ENCODE data around the gene QRFP. TPM values are rescaled to one million over a fixed set of nuclear protein-coding genes. Genes with fewer than 3 reads are reported as not detected.

QRFP gene
- total RNA-seq, 1 experiment from 2014 or later = not detected

- DNase-seq (ENCODE audit: low read depth) = no peak
Measured at GRCh38 chr9:130890870-130891687, 5.5 kb downstream of the QRFP start.

DNA sequence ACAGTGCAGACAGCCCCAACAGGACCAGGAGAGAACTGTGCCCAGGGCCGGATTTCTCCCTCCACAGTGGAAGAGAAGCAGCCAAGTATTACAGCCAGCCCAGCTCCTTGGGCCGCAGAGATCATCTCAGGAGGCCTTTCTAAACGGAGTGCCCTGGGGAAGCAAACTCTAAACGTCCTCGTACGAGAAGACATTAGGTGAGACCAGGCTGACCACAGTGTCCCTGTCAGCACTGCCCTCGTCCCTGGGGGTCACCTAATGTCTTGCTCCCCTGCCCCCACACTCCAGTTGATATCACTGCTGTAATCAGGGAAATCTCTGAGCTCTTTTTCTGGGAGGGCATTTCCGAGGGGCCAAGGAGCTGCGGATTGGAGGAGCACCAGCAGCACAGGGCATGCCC lies 6.5 kb downstream of the QRFP start:
- no peak for DNase-seq (ENCODE audit: low read depth)

- no peak for DNase-seq (ENCODE audit: low read depth)
Measured at GRCh38 chr9:130888146-130888885, 8.3 kb downstream of the QRFP start.

DNA sequence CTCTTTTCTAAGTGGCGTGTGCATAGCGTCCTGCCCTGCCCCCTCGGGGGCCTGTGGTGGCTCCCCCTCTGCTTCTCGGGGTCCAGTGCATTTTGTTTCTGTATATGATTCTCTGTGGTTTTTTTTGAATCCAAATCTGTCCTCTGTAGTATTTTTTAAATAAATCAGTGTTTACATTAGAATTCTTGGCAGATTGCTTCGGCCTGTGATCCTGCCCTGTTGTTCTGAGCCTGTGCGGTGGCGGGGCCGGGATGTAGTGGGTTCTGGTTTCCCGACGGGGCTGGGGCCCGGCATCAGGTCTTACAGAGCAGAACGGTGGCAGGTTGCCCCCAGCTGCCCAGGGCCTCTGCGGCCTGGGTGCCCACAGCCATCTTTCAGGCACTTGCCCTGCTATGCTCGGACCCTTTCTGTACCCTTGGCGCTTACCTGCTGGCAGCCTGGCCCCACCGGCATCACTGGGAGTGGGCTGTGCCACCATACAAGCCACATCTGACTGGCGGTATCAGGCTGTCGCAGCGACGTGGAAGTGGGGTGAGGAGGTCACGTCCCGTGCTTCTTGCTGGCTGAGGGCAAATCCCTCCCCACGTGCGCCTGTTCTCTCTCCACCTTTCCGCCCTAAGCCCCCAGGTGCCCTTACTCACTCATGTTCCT lies 9.0 kb downstream of the QRFP start:
- no peak for DNase-seq (ENCODE audit: low read depth)

GRCh38 chr9:130886981-130887380 lies 9.6 kb downstream of the QRFP start:
- DNase-seq (ENCODE audit: low read depth) = no peak

DNA sequence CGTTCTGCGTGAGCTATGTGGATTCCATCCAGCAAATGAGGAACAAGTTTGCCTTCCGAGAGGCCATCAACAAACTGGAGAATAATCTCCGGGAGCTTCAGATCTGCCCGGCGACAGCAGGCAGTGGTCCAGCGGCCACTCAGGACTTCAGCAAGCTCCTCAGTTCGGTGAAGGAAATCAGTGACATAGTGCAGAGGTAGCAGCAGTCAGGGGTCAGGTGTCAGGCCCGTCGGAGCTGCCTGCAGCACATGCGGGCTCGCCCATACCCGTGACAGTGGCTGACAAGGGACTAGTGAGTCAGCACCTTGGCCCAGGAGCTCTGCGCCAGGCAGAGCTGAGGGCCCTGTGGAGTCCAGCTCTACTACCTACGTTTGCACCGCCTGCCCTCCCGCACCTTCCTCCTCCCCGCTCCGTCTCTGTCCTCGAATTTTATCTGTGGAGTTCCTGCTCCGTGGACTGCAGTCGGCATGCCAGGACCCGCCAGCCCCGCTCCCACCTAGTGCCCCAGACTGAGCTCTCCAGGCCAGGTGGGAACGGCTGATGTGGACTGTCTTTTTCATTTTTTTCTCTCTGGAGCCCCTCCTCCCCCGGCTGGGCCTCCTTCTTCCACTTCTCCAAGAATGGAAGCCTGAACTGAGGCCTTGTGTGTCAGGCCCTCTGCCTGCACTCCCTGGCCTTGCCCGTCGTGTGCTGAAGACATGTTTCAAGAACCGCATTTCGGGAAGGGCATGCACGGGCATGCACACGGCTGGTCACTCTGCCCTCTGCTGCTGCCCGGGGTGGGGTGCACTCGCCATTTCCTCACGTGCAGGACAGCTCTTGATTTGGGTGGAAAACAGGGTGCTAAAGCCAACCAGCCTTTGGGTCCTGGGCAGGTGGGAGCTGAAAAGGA lies 10.9 kb downstream of the QRFP start:
- DNase-seq (ENCODE audit: low read depth) = no peak

GRCh38 chr9:130884542-130885483 lies 11.8 kb downstream of the QRFP start:
- DNase-seq (ENCODE audit: low read depth) = no peak

DNA sequence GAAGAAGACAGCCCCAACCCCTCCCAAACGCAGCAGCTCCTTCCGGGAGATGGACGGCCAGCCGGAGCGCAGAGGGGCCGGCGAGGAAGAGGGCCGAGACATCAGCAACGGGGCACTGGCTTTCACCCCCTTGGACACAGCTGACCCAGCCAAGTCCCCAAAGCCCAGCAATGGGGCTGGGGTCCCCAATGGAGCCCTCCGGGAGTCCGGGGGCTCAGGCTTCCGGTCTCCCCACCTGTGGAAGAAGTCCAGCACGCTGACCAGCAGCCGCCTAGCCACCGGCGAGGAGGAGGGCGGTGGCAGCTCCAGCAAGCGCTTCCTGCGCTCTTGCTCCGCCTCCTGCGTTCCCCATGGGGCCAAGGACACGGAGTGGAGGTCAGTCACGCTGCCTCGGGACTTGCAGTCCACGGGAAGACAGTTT lies 12.5 kb downstream of the QRFP start:
- no peak for DNase-seq (ENCODE audit: low read depth)

GRCh38 chr9:130883479-130883878 lies 13.1 kb downstream of the QRFP start:
- no peak for DNase-seq (ENCODE audit: low read depth)

DNA sequence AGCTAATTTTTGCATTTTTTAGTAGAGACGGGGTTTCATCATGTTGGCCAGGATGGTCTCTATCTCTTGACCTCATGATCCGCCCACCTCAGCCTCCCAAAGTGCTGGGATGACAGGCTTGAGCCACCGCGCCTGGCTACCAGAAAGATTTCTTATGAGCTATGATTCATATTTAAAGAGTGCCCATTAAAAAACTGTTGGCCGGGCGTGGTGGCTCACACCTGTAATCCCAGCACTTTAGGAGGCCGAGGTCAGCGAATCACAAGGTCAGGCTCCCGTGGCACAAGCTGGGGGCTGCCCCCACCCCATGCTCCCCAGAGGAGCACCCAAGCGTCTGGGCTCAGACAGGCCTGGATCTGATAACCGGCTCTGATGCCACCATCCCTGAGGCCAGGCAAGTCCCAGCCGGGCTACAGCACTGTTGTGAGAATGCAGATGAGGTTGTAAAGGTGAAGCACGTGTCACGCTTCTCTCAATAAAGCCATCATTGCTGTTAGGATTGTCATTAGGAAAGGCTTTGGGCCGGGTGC lies 13.9 kb downstream of the QRFP start:
- no peak for DNase-seq (ENCODE audit: low read depth)

DNA sequence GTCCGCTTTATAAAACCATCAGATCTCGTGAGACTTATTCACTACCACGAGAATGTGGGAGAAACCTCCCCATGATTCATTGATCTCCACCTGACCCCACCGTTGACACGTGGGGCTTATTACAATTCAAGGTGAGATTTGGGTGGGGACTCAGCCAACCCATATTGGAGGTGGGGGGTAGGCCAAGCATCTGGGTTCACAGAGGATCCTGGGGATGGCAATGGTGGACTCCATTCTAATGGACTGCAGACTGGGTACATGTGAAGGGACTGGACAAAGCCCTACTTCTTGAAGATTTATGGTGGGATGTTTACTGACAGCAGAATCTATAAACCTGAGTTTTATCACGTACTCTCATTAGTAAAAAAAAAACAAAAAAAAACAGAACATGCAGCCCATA lies 15.1 kb downstream of the QRFP start:
- no peak for DNase-seq (ENCODE audit: low read depth)

GRCh38 chr9:130880599-130881220 lies 15.9 kb downstream of the QRFP start:
- no peak for DNase-seq (ENCODE audit: low read depth)

GRCh38 chr9:130879863-130880411 lies 16.7 kb downstream of the QRFP start:
- DNase-seq (ENCODE audit: low read depth) = no peak

- DNase-seq (ENCODE audit: low read depth) = no peak
Measured at GRCh38 chr9:130878295-130878694, 18.3 kb downstream of the QRFP start.

- DNase-seq (ENCODE audit: low read depth) = no peak
Measured at GRCh38 chr9:130877300-130877699, 19.3 kb downstream of the QRFP start.

DNA sequence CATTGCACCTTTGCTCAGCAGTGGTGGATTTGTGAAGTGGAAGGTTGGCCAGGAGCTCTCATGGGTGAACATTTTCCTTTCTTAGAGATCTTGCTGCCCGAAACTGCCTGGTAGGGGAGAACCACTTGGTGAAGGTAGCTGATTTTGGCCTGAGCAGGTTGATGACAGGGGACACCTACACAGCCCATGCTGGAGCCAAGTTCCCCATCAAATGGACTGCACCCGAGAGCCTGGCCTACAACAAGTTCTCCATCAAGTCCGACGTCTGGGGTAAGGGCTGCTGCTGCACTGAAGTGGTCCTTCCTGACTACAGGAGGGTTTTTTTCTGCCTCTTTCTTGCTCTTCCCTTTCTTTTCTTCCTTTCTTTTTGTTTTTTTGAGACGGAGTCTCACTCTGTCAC lies 21.8 kb downstream of the QRFP start:
- no peak for DNase-seq (ENCODE audit: low read depth)

DNA sequence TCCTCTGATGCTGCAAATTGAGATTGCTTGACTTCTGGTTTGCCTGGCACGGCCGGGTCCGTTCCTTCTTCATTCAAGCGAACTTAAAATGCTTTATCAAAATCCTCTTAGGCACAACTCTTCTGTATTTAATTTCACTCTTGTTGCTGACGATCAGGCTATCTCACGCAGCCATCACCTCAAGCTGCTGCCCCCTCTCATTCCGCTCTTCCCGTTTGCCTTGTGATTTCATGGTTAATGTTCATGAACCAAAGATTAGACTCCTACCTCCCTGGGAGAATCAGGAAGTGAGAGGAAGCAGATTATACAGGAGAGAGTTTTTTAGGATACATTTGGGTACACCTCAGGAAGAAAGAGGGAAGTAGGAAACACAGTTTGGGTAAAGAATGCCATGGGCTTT lies 22.6 kb downstream of the QRFP start:
- DNase-seq (ENCODE audit: low read depth) = no peak

- no peak for DNase-seq (ENCODE audit: low read depth)
Measured at GRCh38 chr9:130872912-130873503, 23.6 kb downstream of the QRFP start.

GRCh38 chr9:130872508-130872907 lies 24.1 kb downstream of the QRFP start:
- DNase-seq (ENCODE audit: low read depth) = no peak
